ENCODE data around the gene CSAD.

DNA sequence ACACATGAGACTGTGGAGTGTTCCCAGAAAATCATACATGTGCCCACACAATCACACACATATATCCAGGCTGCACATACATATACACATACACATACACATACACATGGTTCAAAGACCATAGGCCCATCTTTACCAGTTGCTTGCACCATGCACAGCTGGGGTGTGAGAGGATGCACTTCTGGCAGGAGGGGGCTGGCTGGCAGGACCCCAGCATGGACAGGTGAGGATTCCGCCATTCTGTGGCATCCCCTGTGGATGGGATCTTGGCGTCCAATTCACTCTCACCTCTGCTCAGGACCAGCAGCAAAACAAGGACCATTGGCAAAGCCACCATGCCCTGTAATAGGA, 19.4 kb upstream of the CSAD start:
- TF ChIP-seq POLR2A (IDR thresholded peaks at IDR 0.05; ENCODE audit: low read depth, low read length): no peak
- TF ChIP-seq, protein P1, sequence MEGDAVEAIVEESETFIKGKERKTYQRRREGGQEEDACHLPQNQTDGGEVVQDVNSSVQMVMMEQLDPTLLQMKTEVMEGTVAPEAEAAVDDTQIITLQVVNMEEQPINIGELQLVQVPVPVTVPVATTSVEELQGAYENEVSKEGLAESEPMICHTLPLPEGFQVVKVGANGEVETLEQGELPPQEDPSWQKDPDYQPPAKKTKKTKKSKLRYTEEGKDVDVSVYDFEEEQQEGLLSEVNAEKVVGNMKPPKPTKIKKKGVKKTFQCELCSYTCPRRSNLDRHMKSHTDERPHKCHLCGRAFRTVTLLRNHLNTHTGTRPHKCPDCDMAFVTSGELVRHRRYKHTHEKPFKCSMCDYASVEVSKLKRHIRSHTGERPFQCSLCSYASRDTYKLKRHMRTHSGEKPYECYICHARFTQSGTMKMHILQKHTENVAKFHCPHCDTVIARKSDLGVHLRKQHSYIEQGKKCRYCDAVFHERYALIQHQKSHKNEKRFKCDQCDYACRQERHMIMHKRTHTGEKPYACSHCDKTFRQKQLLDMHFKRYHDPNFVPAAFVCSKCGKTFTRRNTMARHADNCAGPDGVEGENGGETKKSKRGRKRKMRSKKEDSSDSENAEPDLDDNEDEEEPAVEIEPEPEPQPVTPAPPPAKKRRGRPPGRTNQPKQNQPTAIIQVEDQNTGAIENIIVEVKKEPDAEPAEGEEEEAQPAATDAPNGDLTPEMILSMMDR (IDR thresholded peaks at IDR 0.05; ENCODE audit: extremely low read depth in 1 of 2, insufficient read depth in 1 of 2, low read depth in 1 of 2, low read length in 2 of 2): no peak
- no peak for TF ChIP-seq MYC (IDR thresholded peaks at IDR 0.05; ENCODE audit: low read depth, low read length)

Measured in endothelial cell of umbilical vein (primary cell).